Skin of body (tissue), 2 donors: Measurements from ENCODE around the gene ZBTB7C. TPM values are rescaled to one million over a fixed set of nuclear protein-coding genes. Genes with fewer than 3 reads are reported as not detected.
"Not testable (repeated sequence)": the region's sequence is repeated elsewhere in the genome, so short reads cannot be mapped to it uniquely, and the experiment has no call there.

Experiments
- DNase-seq: peaks from one replicate; lab custom pipeline; 2025; lab: John Stamatoyannopoulos, UW
- total RNA-seq: library from RNA; depleted of rRNA; stranded (reverse); fragments of >200 nt; gene quantifications from one replicate; pipeline ENCODE4 v1.2.3, GENCODE V29; 2014

The ZBTB7C gene
- total RNA-seq, 1 donor from 2014 or later: 6.3 TPM

- DNase-seq: no peak
Measured at GRCh38 chr18:48303883-48304282, 105.3 kb downstream of the ZBTB7C start.

GRCh38 chr18:48302736-48303135 lies 106.4 kb downstream of the ZBTB7C start:
- DNase-seq: no peak

GRCh38 chr18:48300463-48300961 lies 108.7 kb downstream of the ZBTB7C start:
- no peak for DNase-seq

GRCh38 chr18:48297139-48297538 lies 112.0 kb downstream of the ZBTB7C start:
- no peak for DNase-seq

GRCh38 chr18:48296581-48296980 lies 112.6 kb downstream of the ZBTB7C start:
- DNase-seq: no peak

- no peak for DNase-seq
Measured at GRCh38 chr18:48295586-48296311, 113.4 kb downstream of the ZBTB7C start.

GRCh38 chr18:48294899-48295585 lies 114.1 kb downstream of the ZBTB7C start:
- no peak for DNase-seq

GRCh38 chr18:48293954-48294898 lies 115.0 kb downstream of the ZBTB7C start:
- DNase-seq: peak; percentile 3

GRCh38 chr18:48292782-48293424 lies 116.3 kb downstream of the ZBTB7C start:
- DNase-seq: no peak

- no peak for DNase-seq
Measured at GRCh38 chr18:48292229-48292628, 117.0 kb downstream of the ZBTB7C start.

- DNase-seq: no peak
Measured at GRCh38 chr18:48290162-48290926, 118.8 kb downstream of the ZBTB7C start.

- DNase-seq: no peak
Measured at GRCh38 chr18:48284743-48285142, 124.4 kb downstream of the ZBTB7C start.

- not testable (repeated sequence) for DNase-seq
Measured at GRCh38 chr18:48284011-48284410, 125.2 kb downstream of the ZBTB7C start.

- DNase-seq: not testable (repeated sequence)
Measured at GRCh38 chr18:48281460-48281859, 127.7 kb downstream of the ZBTB7C start.

GRCh38 chr18:48279312-48279711 lies 129.9 kb downstream of the ZBTB7C start:
- DNase-seq: no peak

GRCh38 chr18:48278081-48278480 lies 131.1 kb downstream of the ZBTB7C start:
- no peak for DNase-seq

GRCh38 chr18:48274301-48274700 lies 134.9 kb downstream of the ZBTB7C start:
- DNase-seq: no peak

GRCh38 chr18:48270929-48271328 lies 138.3 kb downstream of the ZBTB7C start:
- DNase-seq: no peak

GRCh38 chr18:48265328-48265727 lies 143.9 kb downstream of the ZBTB7C start:
- DNase-seq: no peak
